ENCODE measurements around the gene EEF1G. TPM values are rescaled to one million over a fixed set of nuclear protein-coding genes. Genes with fewer than 3 reads are reported as not detected.

The EEF1G gene
- total RNA-seq, 1 donor from 2014 or later = 907 TPM

GRCh38 chr11:62605902-62606301 lies 32.2 kb upstream of the EEF1G start:
- intact Hi-C loops (cut with DNase I) = no loop called here
- no peak for ATAC-seq
- DNase-seq (ENCODE audit: missing footprints) = no peak

- no peak for ATAC-seq
- intact Hi-C loops (cut with DNase I) = no loop called here
- no peak for DNase-seq (ENCODE audit: missing footprints)
These were observed 31.8 kb upstream of the EEF1G start for GRCh38 chr11:62605467-62605866.

- ATAC-seq = no peak
- DNase-seq (ENCODE audit: missing footprints) = no peak
- intact Hi-C loops (cut with DNase I) = no loop called here
These were observed 30.9 kb upstream of the EEF1G start for GRCh38 chr11:62604460-62605120.

- no peak for DNase-seq (ENCODE audit: missing footprints)
- intact Hi-C loops (cut with DNase I) = no loop called here
- ATAC-seq = no peak
These were observed 30.1 kb upstream of the EEF1G start for GRCh38 chr11:62603776-62604299.

- DNase-seq (ENCODE audit: missing footprints) (no peak), ATAC-seq (no peak)
- intact Hi-C loops (cut with DNase I) = no loop called here
These were observed 29.3 kb upstream of the EEF1G start for GRCh38 chr11:62603072-62603408.

GRCh38 chr11:62602141-62603071 lies 28.7 kb upstream of the EEF1G start:
- intact Hi-C loops (cut with DNase I) = no loop called here
- peak; percentile 83 for DNase-seq (ENCODE audit: missing footprints)
- peak; percentile 64 for ATAC-seq

- intact Hi-C loops (cut with DNase I) = no loop called here
- peak; percentile 92 for ATAC-seq
- peak; percentile 97 for DNase-seq (ENCODE audit: missing footprints)
These were observed 27.9 kb upstream of the EEF1G start, which contains the start of gene MTA2 for GRCh38 chr11:62601372-62602140. MTA2 (minus strand) TSS chr11:62601865; CDS start chr11:62601450, 415 bp downstream.

GRCh38 chr11:62601122-62601371 lies 27.4 kb upstream of the EEF1G start:
- peak; percentile 25 for ATAC-seq
- intact Hi-C loops (cut with DNase I) = no loop called here
- peak; percentile 86 for DNase-seq (ENCODE audit: missing footprints)

GRCh38 chr11:62600367-62601121 lies 26.9 kb upstream of the EEF1G start:
- intact Hi-C loops (cut with DNase I) = no loop called here
- DNase-seq (ENCODE audit: missing footprints) (no peak), ATAC-seq (no peak)

- intact Hi-C loops (cut with DNase I) = loop anchor here (2.0 to 10.0 kb wide), 2 partner anchors 55 to 105 kb away; partner anchors contain the start of genes BSCL2 and GNG3
- DNase-seq (ENCODE audit: missing footprints) = no peak
These were observed 26.2 kb upstream of the EEF1G start for GRCh38 chr11:62599901-62600300.

GRCh38 chr11:62599069-62599696 lies 25.5 kb upstream of the EEF1G start:
- peak; percentile 96 for DNase-seq (ENCODE audit: missing footprints)
- intact Hi-C loops (cut with DNase I) = loop anchor here (2.0 to 10.0 kb wide), 2 partner anchors 54 to 106 kb away; partner anchors contain the start of genes BSCL2 and GNG3
- ATAC-seq = peak; percentile 73

More at GRCh38 chr11:62599901-62600300, 26.2 kb upstream of the EEF1G start:
- no peak for ATAC-seq

- intact Hi-C loops (cut with DNase I) = loop anchor here (10.0 kb wide), 1 partner anchor 110 kb away; the partner anchor contains the start of genes BSCL2 and GNG3
- no peak for ATAC-seq
- DNase-seq (ENCODE audit: missing footprints) = no peak
These were observed 21.4 kb upstream of the EEF1G start for GRCh38 chr11:62595124-62595523.

- ATAC-seq (no peak), DNase-seq (ENCODE audit: missing footprints) (peak; percentile 90)
- intact Hi-C loops (cut with DNase I) = loop anchor here (10.0 kb wide), 1 partner anchor 111 kb away; the partner anchor contains the start of genes BSCL2 and GNG3
These were observed 19.8 kb upstream of the EEF1G start for GRCh38 chr11:62593434-62594044.

GRCh38 chr11:62592989-62593421 lies 19.3 kb upstream of the EEF1G start:
- DNase-seq (ENCODE audit: missing footprints) (no peak), ATAC-seq (no peak)
- intact Hi-C loops (cut with DNase I) = loop anchor here (10.0 kb wide), 1 partner anchor 112 kb away; the partner anchor contains the start of genes BSCL2 and GNG3

- no peak for DNase-seq (ENCODE audit: missing footprints)
- intact Hi-C loops (cut with DNase I) = loop anchor here (10.0 kb wide), 1 partner anchor 113 kb away; the partner anchor contains the start of genes BSCL2 and GNG3
- peak; percentile 6 for ATAC-seq
These were observed 18.6 kb upstream of the EEF1G start for GRCh38 chr11:62592146-62592815.

- DNase-seq (ENCODE audit: missing footprints) (peak; percentile 98), ATAC-seq (peak; percentile 96)
- intact Hi-C loops (cut with DNase I) = loop anchor here (10.0 kb wide), 1 partner anchor 113 kb away; the partner anchor contains the start of genes BSCL2 and GNG3
These were observed 17.9 kb upstream of the EEF1G start, which contains the start of gene TUT1 for GRCh38 chr11:62591448-62592145. TUT1 (minus strand) TSS chr11:62591523; CDS start chr11:62591485, 38 bp downstream.

All from Right ventricle myocardium inferior (tissue), 1 donor.